ENCODE data around the gene SOD1.
"Not testable (repeated sequence)": the region's sequence is repeated elsewhere in the genome, so short reads cannot be mapped to it uniquely, and the experiment has no call there.

Gene SOD1

DNA sequence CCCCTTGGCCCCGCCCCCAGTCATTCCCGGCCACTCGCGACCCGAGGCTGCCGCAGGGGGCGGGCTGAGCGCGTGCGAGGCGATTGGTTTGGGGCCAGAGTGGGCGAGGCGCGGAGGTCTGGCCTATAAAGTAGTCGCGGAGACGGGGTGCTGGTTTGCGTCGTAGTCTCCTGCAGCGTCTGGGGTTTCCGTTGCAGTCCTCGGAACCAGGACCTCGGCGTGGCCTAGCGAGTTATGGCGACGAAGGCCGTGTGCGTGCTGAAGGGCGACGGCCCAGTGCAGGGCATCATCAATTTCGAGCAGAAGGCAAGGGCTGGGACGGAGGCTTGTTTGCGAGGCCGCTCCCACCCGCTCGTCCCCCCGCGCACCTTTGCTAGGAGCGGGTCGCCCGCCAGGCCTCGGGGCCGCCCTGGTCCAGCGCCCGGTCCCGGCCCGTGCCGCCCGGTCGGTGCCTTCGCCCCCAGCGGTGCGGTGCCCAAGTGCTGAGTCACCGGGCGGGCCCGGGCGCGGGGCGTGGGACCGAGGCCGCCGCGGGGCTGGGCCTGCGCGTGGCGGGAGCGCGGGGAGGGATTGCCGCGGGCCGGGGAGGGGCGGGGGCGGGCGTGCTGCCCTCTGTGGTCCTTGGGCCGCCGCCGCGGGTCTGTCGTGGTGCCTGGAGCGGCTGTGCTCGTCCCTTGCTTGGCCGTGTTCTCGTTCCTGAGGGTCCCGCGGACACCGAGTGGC is at the start of gene SOD1:
Gene SOD1 (plus strand): TSS at position 158 of the 723 bp plus-strand sequence. CDS start 77 bp downstream, at position 235.
- peak; percentile 96 to 97 for DNase-seq

DNA sequence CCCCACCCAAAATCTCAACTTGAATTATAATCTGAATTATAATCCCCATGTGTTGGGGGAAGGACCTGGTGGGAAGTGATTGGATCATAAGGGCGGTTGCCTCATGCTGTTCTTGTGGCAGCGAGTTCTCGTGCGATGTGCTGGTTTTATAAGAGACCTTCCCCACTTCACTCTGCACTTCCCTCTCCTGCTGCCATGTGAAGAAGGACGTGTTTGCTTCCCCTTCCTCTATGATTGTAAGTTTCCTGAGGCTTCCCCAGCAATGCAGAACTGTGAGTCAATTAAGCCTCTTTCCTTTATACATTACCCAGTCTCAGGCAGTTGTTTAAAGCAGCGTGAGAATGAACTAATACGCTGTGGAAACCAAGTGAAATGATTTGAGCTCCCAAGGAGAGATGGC is 48.0 kb upstream of the SOD1 start:
- no peak for DNase-seq

DNA sequence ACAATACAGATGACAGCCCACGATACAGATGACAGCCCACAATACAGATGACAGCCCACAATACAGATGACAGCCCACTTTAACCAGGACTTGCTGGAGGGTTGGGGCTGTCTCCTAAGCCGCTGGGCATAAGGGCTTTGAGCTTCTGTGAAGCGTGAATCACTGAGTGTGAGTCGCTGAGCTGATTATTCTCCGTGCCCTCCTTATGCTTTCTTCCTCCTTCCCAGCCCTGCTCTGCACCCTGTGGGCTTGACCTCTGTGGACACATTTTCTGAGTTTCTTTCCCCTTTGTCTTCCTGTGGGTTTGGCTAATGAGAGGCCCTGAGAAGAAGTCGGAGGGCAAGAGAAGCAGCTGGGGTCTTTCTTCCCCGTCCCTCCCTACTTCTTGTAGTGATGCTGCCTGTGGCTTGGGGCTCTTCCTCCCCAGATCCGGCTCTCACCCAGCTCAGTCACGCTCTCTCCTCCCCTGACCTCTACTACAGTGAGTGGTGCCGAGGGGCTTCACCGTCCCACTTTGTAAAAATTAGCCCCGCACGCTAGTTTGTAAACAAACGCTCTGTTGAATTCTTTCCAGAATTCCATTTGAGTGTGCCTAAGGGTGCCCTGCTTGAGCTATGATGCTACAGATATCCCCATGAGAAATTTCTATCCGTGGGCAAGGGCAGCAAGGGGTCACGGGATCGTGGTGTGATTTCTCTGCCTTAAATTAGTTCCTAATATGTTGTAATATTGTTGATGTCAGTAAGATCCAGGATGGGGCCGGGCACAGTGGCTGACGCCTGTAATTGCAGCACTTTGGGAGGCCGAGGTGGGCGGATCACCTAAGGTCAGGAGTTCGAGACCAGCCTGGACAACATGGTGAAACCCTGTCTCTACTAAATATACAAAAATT is 46.4 kb upstream of the SOD1 start:
- no peak for DNase-seq

DNA sequence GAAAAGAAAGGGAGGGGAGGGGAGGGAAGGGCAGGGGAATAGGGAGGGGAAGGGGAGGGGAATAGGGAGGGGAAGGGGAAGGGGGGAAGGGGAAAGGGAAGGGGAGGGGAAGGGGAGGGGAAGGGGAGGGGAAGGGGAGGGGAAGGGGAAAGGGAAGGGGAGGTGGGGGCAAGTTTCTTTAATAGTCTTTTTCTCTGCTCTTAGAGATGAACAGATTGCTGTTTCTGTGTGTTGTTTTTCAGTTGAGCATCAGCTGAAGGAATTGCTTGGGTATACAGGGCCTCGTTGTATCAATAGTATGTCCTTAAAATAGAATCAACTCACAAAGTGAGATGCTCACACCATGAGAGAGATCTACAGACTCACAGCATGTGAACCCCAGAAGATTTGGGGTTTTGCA is 44.8 kb upstream of the SOD1 start:
- no peak for DNase-seq

DNA sequence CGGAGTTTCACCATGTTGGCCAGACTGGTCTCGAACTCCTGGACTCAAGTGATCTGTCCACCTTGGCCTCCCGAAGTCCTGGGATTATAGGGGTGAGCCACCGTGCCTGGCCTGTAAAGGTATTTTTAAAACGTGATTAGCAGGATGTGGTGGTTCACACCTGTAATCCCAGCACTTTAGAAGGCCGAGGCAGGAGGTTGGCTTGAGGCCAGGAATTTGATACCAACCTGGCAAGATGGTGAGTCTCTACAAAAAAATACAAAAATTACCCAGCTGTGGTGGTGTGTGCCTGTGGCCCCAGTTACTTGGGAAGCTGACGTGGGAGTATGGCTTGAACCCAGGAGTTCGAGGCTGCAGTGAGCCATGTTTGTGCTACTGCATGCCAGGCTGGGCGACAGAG is 43.3 kb upstream of the SOD1 start:
- DNase-seq, result no peak

DNA sequence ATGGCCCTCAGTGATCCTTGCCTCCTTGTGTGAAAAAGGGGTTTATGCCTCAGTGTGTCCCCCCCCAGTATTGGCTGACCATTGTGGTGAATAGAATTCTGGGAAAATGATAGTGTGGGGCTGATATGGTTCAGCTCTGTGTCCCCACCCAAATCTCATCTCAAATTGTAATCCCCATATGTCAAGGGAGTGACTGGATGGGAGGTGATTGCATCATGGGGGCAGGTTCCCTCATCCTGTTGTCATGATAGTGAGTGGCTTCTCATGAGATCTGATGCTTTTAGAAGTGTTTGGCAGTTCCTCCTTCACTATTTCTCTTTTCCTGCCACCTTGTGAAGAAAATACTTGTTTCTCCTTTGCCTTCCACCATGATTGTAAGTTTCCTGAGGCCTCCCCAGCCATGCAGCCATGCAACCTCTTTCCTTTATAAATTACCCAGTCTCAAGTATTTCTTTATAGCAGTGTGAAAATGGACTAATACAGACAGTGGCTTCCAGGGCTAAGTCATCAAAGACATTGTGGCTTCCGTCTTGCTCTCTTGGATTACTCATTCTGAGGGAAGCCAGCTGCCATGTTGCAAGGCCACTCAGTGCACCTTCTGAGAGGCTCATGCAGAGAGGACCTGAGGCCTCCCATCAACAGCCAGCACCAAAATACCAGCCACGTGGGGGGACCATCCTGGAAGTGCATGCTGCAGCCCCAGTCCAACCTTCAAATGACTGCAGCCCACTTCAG is 40.6 kb upstream of the SOD1 start:
- no peak for DNase-seq

DNA sequence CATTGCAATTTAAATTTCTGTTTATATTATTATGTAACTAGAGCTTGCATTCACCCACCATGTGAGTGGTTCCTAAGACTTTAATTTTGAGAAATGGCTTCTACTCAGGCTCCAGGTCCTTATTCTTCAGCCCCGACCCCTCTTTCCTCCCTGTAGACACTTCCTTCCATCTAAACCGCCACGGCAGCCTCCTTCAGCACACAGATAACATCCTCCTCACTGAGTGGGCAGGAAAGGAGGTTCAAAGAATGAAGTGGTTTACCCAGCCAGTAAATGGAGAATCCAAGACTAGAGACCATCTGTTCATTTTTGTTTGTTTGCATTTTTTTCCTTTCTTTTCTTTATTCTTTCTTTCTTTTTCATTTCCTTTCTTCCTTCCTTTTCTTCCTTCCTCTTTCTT is 37.1 kb upstream of the SOD1 start:
- DNase-seq, result no peak

DNA sequence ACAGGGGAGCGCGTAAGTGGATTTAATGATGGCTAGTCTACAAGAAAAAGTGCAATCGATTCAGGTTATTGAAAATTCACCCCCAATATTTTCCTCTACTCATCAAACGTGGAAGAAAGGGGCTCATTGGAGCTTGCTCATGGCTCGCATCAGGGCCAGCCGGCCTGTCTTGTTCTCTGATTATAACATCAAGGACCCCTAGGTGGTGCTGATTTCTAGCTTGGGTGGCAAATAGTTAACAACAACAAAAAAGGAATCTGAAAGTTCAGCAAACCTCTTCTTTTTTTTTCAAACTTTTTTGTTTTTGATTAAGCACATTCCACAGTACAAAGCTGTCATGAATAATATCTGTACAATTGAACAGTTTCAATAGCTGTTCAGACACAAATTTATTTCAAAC is 35.8 kb upstream of the SOD1 start:
- no peak for DNase-seq

DNA sequence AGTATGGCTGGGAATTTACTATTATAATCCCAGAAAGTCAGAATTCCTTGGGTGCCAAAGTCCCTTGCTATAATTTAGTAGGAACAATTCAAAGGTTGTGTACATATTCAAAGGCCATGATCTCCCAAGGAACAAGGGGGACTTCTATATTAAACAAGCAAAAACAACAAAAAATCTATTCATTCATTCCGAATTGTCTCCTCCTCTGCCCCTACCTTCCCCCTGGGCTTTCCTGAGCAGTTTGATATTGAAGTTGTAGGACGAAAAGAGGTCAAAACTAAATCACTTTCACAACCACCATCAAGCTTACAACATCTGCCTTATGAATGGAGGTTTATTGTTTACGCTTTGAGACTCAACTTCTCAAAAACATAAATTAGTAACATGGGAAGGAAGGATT is 35.3 kb upstream of the SOD1 start:
- DNase-seq, result no peak

DNA sequence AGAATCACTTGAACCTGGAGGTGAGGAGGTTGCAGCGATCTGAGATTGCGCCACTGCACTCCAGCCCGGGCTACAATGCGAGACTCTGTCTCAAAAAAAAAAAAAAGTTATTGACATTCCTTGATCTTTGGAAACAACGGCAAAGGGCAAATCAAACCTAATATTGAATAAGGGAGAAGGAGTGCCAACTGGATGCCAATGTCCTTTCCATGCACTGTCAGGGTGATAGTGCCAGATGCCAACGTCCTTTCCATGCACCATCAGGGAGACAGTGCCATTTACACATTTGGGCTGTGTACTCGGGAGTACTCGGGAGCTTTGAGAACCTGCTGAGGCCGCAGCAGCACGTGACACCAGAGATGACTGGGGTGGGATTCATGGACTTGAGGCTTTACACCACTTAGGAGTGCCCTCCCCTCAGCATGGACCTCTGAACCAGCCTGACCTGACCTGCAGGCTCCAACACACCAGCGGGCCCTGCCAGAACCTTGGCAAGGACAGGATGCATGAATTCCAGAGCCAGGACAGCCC is 34.5 kb upstream of the SOD1 start:
- no peak for DNase-seq

DNA sequence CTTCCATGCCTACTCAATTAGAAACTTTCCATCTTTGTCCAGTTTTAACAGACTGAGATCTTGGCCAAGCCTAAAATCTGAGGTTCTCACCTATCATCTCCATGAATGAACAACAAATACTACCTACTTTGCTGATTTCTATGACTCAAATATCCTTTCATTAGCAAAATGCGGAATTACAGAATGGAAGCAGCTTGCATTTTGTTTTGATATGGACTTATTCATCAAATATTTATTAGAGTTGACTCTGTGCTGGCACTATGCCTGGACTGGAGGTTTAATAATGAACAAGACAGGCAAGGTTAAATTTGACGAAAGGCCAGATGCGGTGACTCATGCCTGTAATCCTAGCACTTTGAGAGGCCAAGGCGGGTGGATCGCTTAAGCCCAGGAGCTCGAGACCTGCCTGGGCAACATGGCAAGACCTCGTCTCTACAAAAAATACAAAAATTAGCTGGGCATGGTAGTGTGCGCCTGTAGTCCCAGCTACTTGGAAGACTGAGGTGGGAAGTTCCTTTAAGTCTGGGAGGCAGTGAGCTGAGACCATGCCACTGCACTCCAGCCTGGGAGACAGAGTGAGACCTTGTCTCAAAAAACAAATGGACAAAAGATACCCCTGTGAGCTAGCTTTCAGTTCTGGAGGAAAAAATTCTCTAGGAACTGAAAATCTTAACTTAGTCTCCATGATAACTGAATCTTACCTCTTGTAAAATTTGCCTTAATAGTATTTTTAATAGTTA is 29.4 kb upstream of the SOD1 start:
- no peak for DNase-seq

DNA sequence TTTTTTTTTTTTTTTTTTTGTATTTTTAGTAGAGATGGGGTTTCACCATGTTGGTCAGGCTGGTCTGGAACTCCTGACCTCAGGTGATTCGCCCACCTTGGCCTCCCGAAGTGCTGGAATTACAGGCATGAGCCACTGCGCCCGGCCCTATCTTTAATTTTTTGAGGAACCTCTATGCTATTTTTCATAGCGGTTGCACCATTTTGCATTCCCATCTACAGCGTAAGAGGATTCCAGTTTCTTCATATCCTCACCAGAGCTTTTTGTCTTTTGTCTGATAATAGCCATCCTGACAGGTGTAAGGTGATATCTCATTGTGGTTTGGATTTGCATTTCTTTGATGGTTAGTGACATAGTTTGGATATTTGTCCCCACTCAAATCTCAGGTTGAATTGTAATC is 27.6 kb upstream of the SOD1 start:
- DNase-seq, result not testable (repeated sequence)

DNA sequence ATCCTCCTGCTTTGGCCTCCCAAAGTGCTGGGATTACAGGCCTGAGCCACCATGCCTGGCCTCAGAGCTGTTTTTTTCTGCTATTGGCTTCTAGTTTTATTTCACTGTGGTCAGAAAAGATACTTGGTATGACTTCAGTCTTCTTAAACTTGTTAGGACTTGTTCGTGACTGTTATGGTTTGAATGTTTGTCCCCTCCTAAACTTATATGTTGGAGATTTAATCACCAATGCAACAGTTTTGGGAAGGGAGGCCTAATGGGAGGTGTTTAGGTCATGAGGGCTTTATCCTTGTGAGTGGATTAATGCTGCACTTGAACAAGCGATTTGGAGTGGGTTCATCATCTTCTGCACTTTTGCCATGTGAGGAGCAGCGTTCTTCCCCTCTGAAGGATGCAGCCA is 24.5 kb upstream of the SOD1 start:
- DNase-seq, result no peak

DNA sequence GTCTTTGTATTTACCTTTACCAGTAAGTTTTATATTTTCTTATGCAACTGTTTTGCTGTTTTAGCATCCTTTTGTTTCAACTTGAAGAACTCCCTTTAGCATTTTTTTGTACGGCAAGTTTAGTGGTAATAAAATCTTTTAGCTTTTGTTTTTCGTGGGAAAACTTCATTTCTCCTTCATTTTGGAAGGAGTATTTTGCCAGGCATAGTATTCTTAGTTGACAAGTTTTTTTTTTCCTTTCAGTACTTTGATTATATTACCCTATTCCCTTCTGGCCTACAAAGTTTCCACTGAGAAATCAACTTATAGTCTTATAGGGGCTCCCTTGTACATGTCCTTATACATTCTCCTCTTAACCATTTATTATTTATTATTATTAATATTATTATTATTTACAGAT is 22.6 kb upstream of the SOD1 start:
- no peak for DNase-seq

DNA sequence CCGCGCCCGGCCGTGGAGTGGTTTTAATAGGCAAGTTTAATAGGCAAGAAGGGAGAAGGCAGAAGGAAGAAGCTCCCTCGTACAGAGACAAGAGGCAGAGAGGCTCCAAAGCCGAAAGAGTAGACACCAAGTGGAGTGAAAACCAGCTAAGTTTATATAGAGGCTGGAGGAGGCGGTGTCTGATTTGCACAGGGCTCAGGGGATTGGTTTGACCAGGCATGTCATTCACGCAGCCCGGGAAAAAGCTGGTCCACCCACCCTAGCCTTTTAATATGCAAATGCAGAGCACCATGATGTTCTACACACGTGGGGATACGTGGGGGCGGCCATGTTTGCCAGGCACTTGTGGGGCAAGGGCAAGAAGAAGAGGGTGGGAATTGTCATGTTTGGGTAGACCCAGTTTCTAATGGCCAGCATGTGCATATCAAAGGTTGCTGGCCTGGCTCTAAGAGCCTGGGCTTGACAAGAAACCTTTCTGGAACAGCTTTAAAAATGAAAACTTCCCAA is 18.0 kb upstream of the SOD1 start:
- DNase-seq, result no peak

DNA sequence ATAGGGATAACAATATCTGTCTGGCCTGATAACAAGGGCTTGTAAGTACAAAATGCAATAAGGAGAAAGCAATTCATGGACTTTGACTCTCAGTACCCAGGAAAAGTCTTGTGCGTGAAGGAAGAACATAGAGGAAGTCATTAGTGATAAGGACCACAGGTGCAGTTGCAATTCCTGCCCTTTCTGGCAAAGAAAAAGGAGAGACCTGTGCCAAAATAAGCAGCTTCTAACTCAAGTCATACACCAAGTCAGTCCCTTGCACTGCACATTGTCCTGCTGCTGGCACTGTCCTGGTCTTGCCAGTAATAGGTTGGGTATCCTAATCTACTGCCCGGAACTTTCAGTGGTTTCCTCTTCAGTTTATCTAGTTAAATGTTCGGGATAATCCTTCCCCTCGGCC is 14.8 kb upstream of the SOD1 start:
- no peak for DNase-seq

DNA sequence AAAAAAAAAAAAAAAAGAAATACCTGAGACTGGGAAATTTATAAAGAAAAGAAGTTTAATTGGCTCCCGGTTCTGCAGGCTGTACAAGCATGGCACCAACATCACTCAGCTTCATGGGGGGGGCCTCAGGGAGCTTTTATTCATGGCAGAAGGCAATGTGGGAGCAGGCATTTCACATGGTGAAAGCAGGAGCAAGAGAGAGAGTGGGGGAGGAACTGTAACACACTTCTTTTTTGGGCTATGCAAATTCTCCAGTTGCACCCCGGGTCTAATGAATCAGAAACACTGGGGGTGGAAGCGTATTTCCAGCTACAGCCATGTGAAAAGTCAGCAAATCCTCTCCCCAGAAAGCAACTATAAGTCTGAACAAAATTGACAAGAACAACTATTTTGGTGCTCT is 11.8 kb upstream of the SOD1 start:
- no peak for DNase-seq

DNA sequence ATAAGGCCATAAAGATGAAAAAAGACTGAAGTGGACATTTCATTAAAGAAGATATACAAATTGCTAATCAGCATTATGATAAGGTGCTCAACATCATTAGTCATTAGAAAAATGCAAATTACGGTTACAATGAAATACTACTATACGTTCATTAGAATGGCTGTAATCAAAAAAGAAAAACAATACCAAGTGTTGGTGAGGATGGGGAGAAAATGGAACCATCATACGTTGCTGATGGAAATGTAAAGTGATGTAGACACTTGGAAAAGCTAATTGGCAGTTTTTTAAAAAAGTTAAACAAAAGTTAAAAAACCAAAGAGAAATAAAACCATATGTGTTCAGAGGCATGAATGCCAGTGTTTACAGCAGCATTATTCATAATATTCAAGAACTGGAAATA is 8.6 kb upstream of the SOD1 start:
- DNase-seq, result no peak

DNA sequence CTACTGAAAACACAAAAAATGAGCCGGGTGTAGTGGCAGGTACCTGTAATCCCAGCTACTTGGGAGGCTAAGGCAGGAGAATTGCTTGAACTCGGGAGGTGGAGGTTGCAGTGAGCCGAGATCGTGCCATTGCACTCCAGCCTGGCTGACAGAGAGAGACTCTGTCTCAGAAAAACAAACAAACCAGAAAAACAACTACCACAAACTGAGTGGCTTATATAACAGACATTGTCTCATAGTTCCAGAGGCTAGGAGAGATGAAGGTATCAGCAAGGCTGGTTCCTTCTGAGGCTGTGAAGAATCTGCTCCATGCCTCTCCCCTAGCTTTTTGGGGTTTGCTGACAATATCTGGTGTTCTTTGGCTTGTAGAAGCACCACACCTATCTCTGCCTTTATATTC is 8.0 kb upstream of the SOD1 start:
- DNase-seq, result not testable (repeated sequence)

DNA sequence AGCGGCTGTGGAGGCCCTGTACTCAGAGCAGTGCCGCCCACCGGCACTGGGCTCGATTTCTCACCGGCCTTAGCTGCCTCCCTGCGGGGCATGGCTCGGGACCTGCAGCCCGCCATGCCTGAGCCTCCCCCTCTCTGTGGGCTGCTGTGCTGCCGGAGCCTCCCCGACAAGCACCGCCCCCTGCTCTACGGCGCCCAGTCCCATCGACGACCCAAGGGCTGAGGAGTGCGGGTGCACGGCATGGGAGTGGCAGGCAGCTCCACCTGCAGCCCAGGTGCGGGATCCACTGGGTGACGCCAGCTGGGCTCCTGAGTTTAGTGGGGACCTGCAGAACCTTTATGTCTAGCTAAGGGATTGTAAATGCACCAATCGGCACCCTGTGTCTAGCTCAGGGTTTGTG is 5.2 kb upstream of the SOD1 start:
- DNase-seq, result no peak

DNA sequence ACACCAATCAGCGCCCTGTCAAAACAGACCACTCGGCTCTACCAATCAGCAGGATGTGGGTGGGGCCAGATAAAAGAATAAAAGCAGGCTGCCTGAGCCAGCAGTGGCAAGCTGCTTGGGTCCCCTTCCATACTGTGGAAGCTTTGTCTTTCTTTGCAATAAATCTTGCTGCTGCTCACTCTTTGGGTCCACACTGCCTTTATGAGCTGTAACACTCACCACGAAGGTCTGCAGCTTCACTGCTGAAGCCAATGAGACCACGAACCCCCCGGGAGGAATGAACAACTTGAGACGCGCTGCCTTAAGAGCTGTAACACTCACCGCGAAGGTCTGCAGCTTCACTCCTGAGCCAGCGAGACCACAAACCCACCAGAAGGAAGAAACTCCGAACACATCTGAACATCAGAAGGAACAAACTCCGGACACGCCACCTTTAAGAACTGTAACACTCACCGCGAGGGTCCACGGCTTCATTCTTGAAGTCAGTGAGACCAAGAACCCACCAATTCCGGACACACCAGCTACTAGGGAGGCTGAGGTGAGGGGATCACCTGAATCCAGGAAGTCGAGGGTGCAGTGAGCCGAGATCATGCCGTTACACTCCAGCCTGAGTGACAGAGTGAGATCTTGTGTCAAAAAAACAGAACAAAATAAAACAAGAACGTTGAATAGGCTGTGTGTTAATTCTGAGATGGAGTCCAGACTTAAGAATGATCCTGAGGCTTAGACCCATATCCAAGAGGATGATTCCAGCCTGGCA is 4.5 kb upstream of the SOD1 start:
- DNase-seq, result peak in 1 of 2 experiments; percentile 37

Data from activated T-cell treated with anti-CD3 and anti-CD28 coated beads, Interleukin-2, amount 50 U/mL, for 48 hours (primary cell).